Pancreas (tissue), 10 donors: ENCODE data around the gene SCN8A. TPM values are rescaled to one million over a fixed set of nuclear protein-coding genes. Genes with fewer than 3 reads are reported as not detected.

Source experiments
- ATAC-seq, 4 donors: fragments of 200-7000 bp; cut with Tn5 transposase; one replicate each; pipeline versions ENCODE4 v1.8.0 to v1.9.1; 2020; ENCODE audit warnings: mild to moderate bottlenecking in 4 of 4, moderate library complexity in 4 of 4
- DNase-seq, 6 donors: peaks; one replicate each; pipeline ENCODE4 v3.0.0-alpha.2; 2020
- FAIRE-seq: peaks from 2 replicates; lab custom pipeline; 2012; peaks lifted over from hg19 to GRCh38; lab: Jason Lieb, UNC
- H3K27ac ChIP-seq, 4 donors: fragments of 200-600 bp; sonication (generic); 1 replicate in 3 of 4; 2 replicates in 1 of 4; pipeline versions ENCODE4 v1.5.0 to v1.8.0; 2020
- H3K27me3 ChIP-seq, 4 donors: fragments of 200-600 bp; one replicate each; pipeline ENCODE4 v1.8.0; 2021
- H3K36me3 ChIP-seq, 3 donors: fragments of 200-600 bp; sonication (generic) in 1 of 3; one replicate each; pipeline versions ENCODE4 v1.5.0 to v1.8.0; 2020 to 2021
- H3K4me1 ChIP-seq, 3 donors: fragments of 200-600 bp; one replicate each; pipeline ENCODE4 v1.8.0; 2021
- H3K4me3 ChIP-seq, 4 donors: fragments of 200-600 bp; sonication (generic) in 2 of 4; one replicate each; pipeline versions ENCODE4 v1.5.0 to v1.8.0; 2020 to 2021
- H3K9me3 ChIP-seq, 4 donors: fragments of 200-600 bp; one replicate each; pipeline ENCODE4 v1.8.0; 2021
- CTCF ChIP-seq, 4 donors: fragments of 200-600 bp; sonication (generic) in 3 of 4; IDR thresholded peaks; one replicate each; pipeline versions ENCODE4 v1.5.0 to v1.8.0; 2021; ENCODE audit warnings: antibody characterized with exemption in 4 of 4
- WGBS, 2 donors: extraction: QIAGEN DNeasy Blood & Tissue Kit; methylation state at CpG; one replicate each; pipeline ENCODE4 v1.1.7; 2013; 5-methylcytosine and 5-hydroxymethylcytosine counted together
- intact Hi-C, 3 donors: fragments of 100-400 bp; cut with DNase I; formaldehyde crosslinking; loops; one replicate each; pipeline versions ENCODE4 v1.11.1 to v1.14.2; 2022
- polyA plus RNA-seq, 2 donors: library from polyadenylated mRNA; stranded (reverse); fragments of 200-250 nt; gene quantifications; one replicate each; pipeline ENCODE4 v1.2.3, GENCODE V29; 2013
- total RNA-seq, 6 donors: library from RNA; stranded (reverse); fragmentation: NEBNext Ultra II Directional in 4 of 6; extraction: Animal tissue kit (Norgen Biotek cat#: 25700) in 4 of 6; gene quantifications; one replicate each; pipeline versions ENCODE4 v1.2.1 to v1.2.4, GENCODE V29; 2021 to 2023
- donor health status: healthy with polysubstance abuse.
- donor health status: DM: no; HTN: no; CAD: no; lungs with moderate emphysema.
- donor health status: DM: no; HTN: no; CAD: no.
- donor health status: control.
- donor health status: control.
- donor health status: Bipolar disorder and iron deficiency.
- donor health status: DM: yes; HTN: yes; CAD: no.
- donor health status: DM: no; HTN: no; CAD: no.
- donor health status: DM: no; HTN: no; CAD: no.
- donor health status: DM: yes; HTN: yes; CAD: no.

SCN8A gene
- total and polyA plus RNA-seq, 8 donors, result 1.9 to 3.2 (median 2.3) TPM

- FAIRE-seq, result no peak
These were observed 242.6 kb downstream of the SCN8A start for GRCh38 chr12:51833448-51834227.

GRCh38 chr12:51834411-51834810 is 243.4 kb downstream of the SCN8A start:
- WGBS, 2 donors, result 61 to 70% methylated on average over 11 of the region's 11 CpGs
- H3K9me3 ChIP-seq, result no peaks in the 10 kb centered on the region
- ATAC-seq, result no peak
- no peaks in the 10 kb centered on the region for H3K36me3 ChIP-seq
- peak in 1 of 6 donors; percentile 30 for DNase-seq
- no peak overlapping the region for H3K27ac ChIP-seq
- H3K4me1 ChIP-seq, result no peaks in the 10 kb centered on the region
- H3K27me3 ChIP-seq, result no peaks in the 10 kb centered on the region
- TF ChIP-seq CTCF (IDR thresholded peaks at IDR 0.05), result no peak
- FAIRE-seq, result no peak
- H3K4me3 ChIP-seq, result no peak overlapping the region
- intact Hi-C loops, result no loop called here

More at GRCh38 chr12:51833448-51834227, 242.6 kb downstream of the SCN8A start:
- Histone ChIP-seq H3K4me3 (no peak overlapping the region), H3K9me3 (no peaks in the 10 kb centered on the region), H3K36me3 (no peaks in the 10 kb centered on the region), H3K27me3 (no peaks in the 10 kb centered on the region), H3K27ac (no peak overlapping the region), H3K4me1 (no peaks in the 10 kb centered on the region)
- ATAC-seq (no peak), DNase-seq (peak in 1 of 6 donors; percentile 31)
- 48 to 54% methylated on average over 12 of the region's 12 CpGs for WGBS, 2 donors
- intact Hi-C loops, result no loop called here
- no peak for TF ChIP-seq CTCF (IDR thresholded peaks at IDR 0.05)

GRCh38 chr12:51836041-51836826 is 245.2 kb downstream of the SCN8A start:
- no peak overlapping the region for H3K27ac ChIP-seq
- no peaks in the 10 kb centered on the region for H3K4me1 ChIP-seq
- no peak for TF ChIP-seq CTCF (IDR thresholded peaks at IDR 0.05)
- intact Hi-C loops, result no loop called here
- no peaks in the 10 kb centered on the region for H3K9me3 ChIP-seq
- DNase-seq, result no peak
- no peak overlapping the region for H3K4me3 ChIP-seq
- no peak for ATAC-seq
- no peak for FAIRE-seq
- WGBS, 2 donors, result 62 to 65% methylated on average over 9 to 12 of the region's 13 CpGs
- no peaks in the 10 kb centered on the region for H3K36me3 ChIP-seq
- no peaks in the 10 kb centered on the region for H3K27me3 ChIP-seq

GRCh38 chr12:51836827-51837173 is 245.8 kb downstream of the SCN8A start:
- FAIRE-seq (no peak), ATAC-seq (no peak), DNase-seq (no peak)
- 76 to 83% methylated on average over 6 of the region's 6 CpGs for WGBS, 2 donors
- Histone ChIP-seq H3K27ac (no peak overlapping the region), H3K4me3 (no peak overlapping the region), H3K4me1 (no peaks in the 10 kb centered on the region), H3K36me3 (no peaks in the 10 kb centered on the region), H3K27me3 (no peaks in the 10 kb centered on the region), H3K9me3 (no peaks in the 10 kb centered on the region)
- TF ChIP-seq CTCF (IDR thresholded peaks at IDR 0.05), result no peak
- intact Hi-C loops, result no loop called here
